ENCODE data around the gene IL31.

DNA sequence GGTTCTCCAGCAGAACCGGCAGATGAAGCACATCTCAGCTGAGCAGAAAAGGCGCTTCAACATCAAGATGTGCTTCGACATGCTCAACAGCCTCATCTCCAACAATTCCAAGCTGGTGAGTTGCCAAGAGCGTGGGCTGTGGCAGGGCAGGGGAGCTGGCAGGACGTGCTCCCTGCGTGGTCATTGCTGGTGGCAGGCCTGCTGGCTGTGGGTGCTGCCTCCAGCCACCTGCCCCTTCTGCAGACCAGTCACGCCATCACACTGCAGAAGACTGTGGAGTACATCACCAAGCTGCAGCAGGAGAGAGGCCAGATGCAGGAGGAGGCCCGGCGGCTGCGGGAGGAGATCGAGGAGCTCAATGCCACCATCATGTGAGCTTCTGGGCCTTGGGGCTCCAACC lies 35.8 kb downstream of the IL31 start:
- TF ChIP-seq GATA2 (IDR thresholded peaks at IDR 0.05; ENCODE audit: low read depth, low read length) (no peak), GATA3 (IDR thresholded peaks at IDR 0.05; ENCODE audit: low read depth, low read length) (no peak)
